GM18505 (cell line): Measurements from ENCODE around the gene UPK2.

Source experiments
- ATAC-seq: cut with Tn5 transposase; IDR thresholded peaks from one replicate; pipeline ENCODE4 v1.9.1; 2021; ENCODE audit not compliant: unreplicated experiment
- POLR2A ChIP-seq: IDR thresholded peaks from 4 replicates; pipeline ENCODE4 v1.6.1; 2011; ENCODE audit warnings: borderline replicate concordance; ENCODE audit not compliant: insufficient read depth, insufficient read length; ENCODE audit errors: extremely low read depth

The UPK2 gene

DNA sequence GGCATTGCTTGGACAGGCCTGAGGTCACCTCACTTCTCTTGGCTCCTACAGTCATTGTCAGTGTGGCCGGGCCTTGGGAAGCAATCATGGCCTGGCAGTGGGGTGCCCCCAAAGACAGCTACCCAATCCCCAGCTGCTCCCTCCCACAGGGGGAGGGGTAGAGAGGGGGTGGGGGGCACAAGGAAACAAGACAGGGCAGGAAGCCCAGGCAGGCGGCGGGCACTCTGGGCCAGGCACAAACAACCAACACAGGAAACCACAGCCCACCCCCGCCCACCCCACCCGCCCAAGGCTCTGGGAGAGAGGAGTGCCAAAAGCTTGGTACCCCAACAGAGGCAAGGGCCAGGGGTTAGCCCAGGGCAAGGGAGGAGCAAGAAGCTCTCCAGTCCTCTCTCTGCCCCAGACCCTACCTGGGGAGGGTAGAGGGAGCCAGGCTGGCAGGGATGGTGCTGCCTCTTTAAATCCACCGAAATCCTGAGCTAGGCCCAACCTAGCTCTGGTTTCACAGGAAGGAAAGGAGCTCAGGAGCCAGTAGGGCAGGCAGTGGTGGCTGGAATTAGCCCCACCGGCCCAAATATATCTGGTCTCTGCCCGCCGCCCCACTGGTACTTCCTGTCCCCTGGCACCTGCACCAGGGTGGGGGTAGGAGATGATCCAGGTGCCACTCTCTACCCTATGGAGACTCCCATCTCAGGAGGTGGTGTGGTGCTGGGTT, 42.5 kb upstream of the UPK2 start:
- TF ChIP-seq POLR2A: no peak
- ATAC-seq: no peak

DNA sequence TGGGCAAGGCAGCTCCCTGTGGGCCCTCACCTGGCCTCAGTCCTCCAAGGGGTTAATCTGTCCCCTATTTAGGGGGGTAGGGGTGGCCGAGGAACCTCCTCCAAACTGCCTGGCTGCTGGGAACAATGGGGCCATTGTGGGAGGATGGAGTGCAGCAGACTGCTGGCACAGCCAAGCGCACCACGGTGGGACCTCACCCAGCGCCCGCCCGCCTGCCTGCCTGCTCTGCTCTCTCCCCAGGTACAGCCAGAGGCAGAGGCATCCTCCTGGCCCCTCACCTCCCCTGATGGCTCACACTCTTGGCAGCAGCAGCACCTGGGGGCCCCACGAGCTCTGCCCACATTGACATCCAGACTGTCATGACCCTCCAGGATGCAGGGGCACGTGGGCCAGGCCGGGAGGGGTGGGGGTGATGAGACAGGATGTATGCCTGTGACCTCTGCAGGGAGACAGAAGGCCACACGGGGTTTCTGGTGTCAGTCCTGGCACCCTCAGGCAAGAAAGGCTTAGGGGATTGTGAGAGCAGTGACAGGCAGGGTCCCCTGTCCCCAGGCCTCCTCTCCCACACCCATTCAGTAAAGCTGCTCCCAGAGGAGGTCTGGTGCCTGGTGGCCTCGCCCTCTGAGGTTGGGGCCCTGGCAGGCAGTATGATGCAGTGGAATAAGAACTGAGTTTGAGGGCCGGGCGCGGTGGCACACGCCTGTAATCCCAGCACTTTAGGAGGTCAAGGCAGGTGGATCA, 41.8 kb upstream of the UPK2 start:
- no peak for ATAC-seq
- TF ChIP-seq POLR2A: no peak

DNA sequence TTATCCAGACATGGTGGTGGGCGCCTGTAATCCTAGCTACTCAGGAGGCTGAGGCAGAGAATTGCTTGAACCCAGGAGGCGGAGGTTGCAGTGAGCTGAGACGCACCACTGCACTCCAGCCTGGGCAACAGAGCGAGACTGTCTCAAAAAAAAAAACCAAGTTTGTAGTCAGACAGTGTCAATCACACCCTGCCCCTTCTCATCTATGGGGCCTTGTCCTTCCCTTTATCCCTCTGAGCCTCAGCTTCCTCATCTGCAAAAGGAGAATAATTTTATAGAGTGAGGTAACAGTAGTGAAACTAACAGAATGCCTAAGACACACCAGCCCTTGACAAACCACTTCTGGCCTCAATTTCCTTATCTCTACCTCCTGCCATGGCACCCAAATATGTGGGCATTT, 41.1 kb upstream of the UPK2 start:
- no peak for TF ChIP-seq POLR2A
- no peak for ATAC-seq

DNA sequence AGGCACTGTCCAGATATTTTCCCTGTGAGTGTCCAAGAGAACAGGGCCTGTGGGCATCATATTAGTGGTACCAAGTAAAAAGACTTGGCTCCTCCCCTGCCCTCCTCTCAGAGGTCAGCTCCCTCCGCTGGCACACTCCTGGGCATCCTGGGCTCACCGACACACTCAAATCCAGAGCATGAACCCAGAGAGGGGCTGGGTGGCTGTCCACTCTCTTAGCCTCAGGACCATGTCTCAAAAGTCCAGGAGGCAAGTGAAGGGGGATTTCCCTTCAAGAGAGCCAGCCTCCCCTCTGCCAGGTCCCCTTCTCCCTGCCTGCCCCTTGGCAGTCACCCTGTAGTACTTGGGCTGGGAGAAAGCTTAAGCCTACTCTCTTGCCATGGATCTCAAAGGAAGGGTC, 40.7 kb upstream of the UPK2 start:
- no peak for ATAC-seq
- no peak for TF ChIP-seq POLR2A

DNA sequence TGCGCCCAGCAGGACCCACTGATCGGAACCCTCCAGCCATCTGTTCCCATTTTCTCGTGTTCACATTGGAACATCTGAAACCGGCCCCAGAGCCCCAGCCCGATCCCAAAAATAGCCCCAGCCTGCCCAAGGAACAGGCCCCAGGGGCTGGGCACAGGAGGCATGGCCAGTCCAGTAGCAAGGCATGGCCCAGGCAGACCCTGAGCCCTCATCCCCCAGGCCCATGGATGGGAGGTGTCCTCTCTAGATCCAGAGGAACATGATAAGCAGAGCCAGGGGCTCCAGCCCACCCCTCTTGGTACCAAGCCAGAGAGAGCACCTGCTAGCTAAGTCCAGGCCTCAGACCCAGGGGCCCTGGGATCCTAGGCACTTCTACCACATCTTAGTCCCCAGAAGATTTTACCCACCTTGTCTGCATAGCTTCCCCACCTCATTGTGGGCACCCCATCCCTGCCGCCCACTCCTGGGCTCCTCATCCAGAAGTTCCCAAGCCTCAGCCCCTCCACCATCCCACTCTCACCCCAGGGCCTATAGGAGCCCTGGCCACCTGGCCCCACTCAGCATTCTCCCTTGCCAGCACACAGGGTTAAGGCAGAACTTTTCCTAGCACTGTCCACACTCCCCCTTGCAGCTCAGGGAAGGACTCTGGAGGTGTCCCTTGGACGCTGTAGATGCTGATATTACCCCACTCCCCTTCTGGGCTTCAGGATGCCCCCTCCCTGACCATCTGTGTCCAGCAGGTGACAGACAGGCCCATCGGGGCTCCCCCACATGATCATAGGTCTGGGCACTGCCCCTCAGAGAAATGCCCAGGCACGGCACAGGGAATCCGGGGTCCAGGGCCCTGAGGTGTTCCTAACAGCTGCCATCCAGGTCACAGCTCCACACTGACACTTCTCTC, 39.9 kb upstream of the UPK2 start:
- no peak for TF ChIP-seq POLR2A
- ATAC-seq: no peak

DNA sequence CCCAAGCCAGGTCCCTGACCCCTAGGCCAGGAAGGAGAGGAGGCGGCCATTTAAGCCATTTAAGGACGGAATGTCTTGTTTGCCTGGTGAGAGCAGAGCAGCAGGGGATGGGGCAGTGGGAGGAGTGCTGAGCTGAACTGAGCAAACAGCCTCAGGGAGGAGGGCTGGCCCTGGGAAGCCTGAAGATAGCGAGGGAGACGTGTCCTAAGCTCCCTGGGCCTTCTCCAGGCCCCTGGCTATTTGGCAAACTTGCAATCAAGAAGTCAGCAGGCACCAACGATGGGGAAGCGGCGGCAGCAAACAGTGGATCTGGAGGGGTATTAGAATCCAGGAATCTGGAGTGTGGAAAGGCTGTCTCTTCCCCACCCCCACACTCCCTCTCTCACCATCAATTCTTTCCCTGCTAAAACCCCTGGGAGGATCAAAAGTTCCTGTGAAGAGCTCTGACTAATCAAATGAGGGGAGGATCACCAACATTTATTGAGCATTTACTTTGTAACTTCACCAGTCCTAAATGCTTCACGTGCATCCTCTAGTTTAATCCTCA, 39.2 kb upstream of the UPK2 start:
- no peak for ATAC-seq
- no peak for TF ChIP-seq POLR2A

DNA sequence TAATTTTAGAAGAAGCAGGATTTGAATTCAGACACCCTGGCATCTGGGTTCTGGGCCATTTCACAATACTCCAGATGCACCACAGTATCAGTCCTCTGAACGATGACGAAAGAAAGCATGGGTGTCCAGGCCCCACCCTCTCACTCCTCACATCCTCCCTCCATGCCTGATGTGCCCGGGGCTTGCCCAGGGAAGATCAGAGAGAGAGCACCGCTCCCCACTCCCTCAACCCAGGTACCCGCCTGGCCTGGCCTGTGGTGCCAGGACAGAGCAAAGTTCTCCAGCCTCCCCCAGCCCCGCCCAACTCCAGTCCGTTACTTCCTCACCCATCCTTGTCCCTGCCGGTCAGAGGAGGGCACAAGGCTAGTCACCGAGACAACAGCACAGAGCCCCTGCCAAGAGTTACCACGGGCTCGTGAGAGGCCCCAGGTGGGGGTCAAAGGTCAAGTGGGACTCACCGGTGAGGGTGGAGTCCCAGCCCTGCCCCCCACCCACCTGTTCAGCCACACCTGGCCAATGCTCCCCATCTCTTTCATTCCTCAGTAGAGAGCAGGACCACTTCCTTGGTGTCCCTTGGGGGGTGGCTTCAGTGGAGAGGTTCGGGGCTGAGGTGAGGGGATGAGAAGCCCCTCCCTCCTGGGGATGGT, 38.5 kb upstream of the UPK2 start:
- no peak for TF ChIP-seq POLR2A
- ATAC-seq: no peak

DNA sequence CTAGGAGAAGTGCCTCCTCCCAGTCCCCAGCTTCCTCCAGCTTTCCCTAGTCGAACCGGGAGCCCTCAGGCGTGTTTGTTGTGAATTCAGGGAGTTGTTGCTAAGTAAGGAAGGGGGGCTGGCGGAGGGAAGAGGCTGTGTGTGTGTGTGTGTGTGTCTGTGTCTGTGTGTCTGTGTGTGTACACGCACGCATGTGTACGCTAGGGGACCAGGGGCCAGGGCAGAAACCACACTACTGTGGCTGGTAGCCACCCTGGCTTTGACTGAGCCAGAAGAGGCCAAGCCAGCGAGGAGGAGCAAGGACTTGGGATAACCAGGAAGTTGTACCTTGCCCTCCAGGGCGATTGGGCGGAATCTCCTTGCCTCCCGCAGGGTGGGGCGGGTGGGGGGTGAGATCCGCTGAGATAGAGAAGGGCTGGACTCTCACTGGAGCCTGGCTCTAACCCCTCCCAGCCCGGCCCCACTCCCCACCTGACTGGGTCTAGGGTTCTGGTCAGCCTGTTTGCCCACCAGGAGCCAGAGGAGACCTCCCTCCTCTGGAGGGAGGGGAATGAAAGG, 37.9 kb upstream of the UPK2 start:
- ATAC-seq: no peak
- TF ChIP-seq POLR2A: no peak

DNA sequence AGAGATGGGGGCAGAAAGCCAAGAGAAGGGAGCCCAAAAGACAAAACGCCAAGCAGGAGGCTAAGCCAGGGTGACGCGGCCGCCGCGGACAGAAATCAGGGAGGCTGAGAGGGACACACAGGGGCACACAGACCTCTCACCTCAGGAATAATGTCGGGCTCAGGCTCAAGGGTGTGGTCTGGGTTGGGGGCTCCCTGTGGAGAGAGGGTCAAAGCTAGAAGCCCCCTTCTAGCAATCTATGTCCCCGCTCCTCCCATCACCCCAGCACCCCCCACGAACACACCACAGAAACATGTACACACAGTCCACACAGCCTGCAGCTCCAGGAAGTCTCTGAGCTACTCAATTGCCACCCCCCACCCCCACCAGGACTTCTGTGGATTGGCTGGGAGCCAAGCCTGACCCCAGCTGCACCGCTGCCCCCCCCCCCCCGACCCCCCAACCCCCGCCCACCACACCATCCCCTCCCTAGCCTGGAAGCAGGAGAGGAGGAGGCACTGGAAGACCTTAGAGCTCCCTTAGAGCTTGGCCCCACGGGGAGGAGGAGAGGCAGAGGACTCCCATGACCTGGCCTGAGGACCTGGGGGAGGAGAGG, 37.3 kb upstream of the UPK2 start:
- TF ChIP-seq POLR2A: no peak
- no peak for ATAC-seq

DNA sequence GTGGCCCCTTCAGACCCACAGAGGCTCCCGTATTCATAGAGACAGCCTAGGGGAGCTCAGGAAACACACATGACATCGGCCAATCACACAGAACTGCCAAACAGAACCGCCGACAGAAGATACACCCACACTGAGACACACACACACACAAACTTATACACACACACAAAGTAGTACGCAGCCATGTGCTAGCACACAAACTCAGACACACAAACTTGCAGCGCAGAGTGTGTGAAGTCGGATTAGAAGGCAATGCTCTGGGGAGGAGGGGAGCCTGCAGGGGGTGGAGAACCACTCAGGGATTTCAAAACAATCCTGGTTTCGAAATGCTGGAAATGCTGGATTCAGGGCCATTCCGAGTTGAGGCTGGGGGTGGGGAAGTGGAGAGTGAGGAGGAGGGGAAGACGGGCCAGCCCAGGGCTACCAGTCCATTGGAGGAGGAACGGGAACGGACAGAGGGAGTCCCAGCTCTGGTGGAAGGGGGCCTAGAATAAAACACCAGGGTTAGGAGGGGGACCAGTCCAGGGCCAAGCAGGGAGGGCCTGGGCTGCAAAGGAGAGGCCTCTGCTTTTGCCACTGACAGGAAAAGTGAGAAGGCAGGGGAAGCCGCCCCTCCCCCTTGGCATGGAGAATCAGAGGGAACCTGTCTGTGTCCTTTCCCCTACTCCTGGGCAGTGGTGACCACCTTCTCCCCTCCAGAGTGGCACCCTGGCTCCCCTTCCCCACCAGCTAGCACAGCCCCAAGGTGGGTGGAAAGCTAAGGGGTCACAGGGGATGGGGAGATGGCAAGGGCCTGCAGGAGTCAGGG, 34.8 kb upstream of the UPK2 start:
- ATAC-seq: no peak
- TF ChIP-seq POLR2A: no peak

DNA sequence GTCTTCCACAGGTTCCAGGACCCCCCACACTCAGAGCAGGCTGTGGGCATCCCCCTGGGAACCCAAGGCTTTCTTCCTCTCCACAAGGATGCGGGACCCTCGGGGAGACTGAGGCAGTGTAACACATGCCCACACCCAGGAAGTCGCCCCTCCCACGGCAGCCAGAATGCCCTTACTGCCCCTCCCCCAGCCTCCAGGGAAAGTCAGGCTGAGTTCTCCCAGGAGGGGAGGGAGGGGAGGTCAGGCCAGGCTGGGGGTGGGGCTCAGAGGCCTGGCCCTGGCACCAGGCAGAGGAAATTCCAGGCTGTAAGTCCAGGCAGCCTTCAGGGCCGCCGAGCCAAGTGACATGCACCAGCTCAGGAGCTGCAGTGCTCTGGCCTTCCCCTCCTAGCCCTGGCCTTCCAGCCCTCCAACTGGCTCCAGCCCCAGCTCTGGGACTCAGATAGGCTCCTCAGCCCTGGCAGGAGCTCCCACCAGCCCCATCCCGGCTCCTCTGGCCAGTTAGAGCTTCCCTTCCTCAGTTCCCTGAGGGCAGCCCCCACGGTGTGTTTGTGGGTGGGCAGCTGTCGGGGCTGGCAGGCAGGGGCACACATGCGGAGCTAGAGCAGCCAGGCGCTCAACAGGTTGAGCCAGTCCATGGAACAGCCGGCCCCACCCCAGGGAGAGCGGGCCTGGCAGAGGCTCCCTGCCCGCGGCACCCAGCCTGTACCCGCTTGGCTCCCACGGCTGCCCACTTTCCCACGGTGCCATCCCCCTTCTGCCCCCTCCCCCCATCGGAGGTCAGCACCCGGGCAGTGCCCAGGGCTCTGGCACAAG, 34.0 kb upstream of the UPK2 start:
- no peak for ATAC-seq
- TF ChIP-seq POLR2A: no peak
